Measurements from ENCODE around the gene C19orf25.
A peak's percentile ranks its signal among the peaks of the same experiment; 100 is the strongest.

Gene C19orf25

GRCh38 chr19:1478934-1479707, at the start of gene C19orf25:
Gene C19orf25 (minus strand): TSS chr19:1479215. CDS start chr19:1478903, 312 bp downstream.
- peak within 1 kb of the TSS; percentile 81 for H2AFZ ChIP-seq
- peak within 1 kb of the TSS; percentile 67 for H3K4me2 ChIP-seq (ENCODE audit: low read length)
- H3K4me3 ChIP-seq (ENCODE audit: low read depth, low read length), result peak within 1 kb of the TSS; percentile 83
- H3K36me3 ChIP-seq (ENCODE audit: control insufficient read depth, insufficient read depth, low read length), result no peaks in the 10 kb centered on the region
- H3K79me2 ChIP-seq, result no peaks in the 10 kb centered on the region
- H3K27me3 ChIP-seq (ENCODE audit: control insufficient read depth, insufficient read depth, low read length), result no peaks in the 10 kb centered on the region
- no peak for TF ChIP-seq CTCF (IDR thresholded peaks at IDR 0.05)
- H3K4me1 ChIP-seq, result peaks cover 4% of the 10 kb centered on the region
- peak within 1 kb of the TSS; percentile 3 for H3K9ac ChIP-seq
- H3K27ac ChIP-seq, result peak within 1 kb of the TSS; percentile 21
- H3K9me3 ChIP-seq (ENCODE audit: control insufficient read depth, low read length), result no peaks in the 10 kb centered on the region

- no peaks in the 10 kb centered on the region for H3K79me2 ChIP-seq
- no peaks in the 10 kb centered on the region for H3K27me3 ChIP-seq (ENCODE audit: control insufficient read depth, insufficient read depth, low read length)
These were observed 48.8 kb upstream of the C19orf25 start for GRCh38 chr19:1527650-1528309.

GRCh38 chr19:1526979-1527649, 48.1 kb upstream of the C19orf25 start:
- no peaks in the 10 kb centered on the region for H3K27me3 ChIP-seq (ENCODE audit: control insufficient read depth, insufficient read depth, low read length)
- no peak overlapping the region for H3K27ac ChIP-seq
- H3K9me3 ChIP-seq (ENCODE audit: control insufficient read depth, low read length), result no peaks in the 10 kb centered on the region
- H3K9ac ChIP-seq, result no peak overlapping the region
- no peak for TF ChIP-seq CTCF (IDR thresholded peaks at IDR 0.05)
- H3K4me2 ChIP-seq (ENCODE audit: low read length), result no peak overlapping the region
- H3K79me2 ChIP-seq, result no peaks in the 10 kb centered on the region
- no peaks in the 10 kb centered on the region for H3K36me3 ChIP-seq (ENCODE audit: control insufficient read depth, insufficient read depth, low read length)
- H3K4me3 ChIP-seq (ENCODE audit: low read depth, low read length), result no peak overlapping the region
- no peak overlapping the region for H2AFZ ChIP-seq
- H3K4me1 ChIP-seq, result no peaks in the 10 kb centered on the region

More at GRCh38 chr19:1527650-1528309, 48.8 kb upstream of the C19orf25 start:
- H3K4me2 ChIP-seq (ENCODE audit: low read length), result no peak overlapping the region
- no peaks in the 10 kb centered on the region for H3K9me3 ChIP-seq (ENCODE audit: control insufficient read depth, low read length)
- H3K9ac ChIP-seq, result no peak overlapping the region
- no peak overlapping the region for H3K27ac ChIP-seq
- H3K36me3 ChIP-seq (ENCODE audit: control insufficient read depth, insufficient read depth, low read length), result no peaks in the 10 kb centered on the region
- no peak overlapping the region for H2AFZ ChIP-seq
- no peak for TF ChIP-seq CTCF (IDR thresholded peaks at IDR 0.05)
- no peaks in the 10 kb centered on the region for H3K4me1 ChIP-seq
- H3K4me3 ChIP-seq (ENCODE audit: low read depth, low read length), result no peak overlapping the region

- H3K4me3 ChIP-seq (ENCODE audit: low read depth, low read length), result no peak overlapping the region
- no peaks in the 10 kb centered on the region for H3K4me1 ChIP-seq
- H3K9me3 ChIP-seq (ENCODE audit: control insufficient read depth, low read length), result no peaks in the 10 kb centered on the region
- no peaks in the 10 kb centered on the region for H3K79me2 ChIP-seq
- no peak overlapping the region for H3K4me2 ChIP-seq (ENCODE audit: low read length)
- TF ChIP-seq CTCF (IDR thresholded peaks at IDR 0.05), result no peak
- no peaks in the 10 kb centered on the region for H3K27me3 ChIP-seq (ENCODE audit: control insufficient read depth, insufficient read depth, low read length)
- H3K36me3 ChIP-seq (ENCODE audit: control insufficient read depth, insufficient read depth, low read length), result no peaks in the 10 kb centered on the region
- no peak overlapping the region for H3K9ac ChIP-seq
- H2AFZ ChIP-seq, result no peak overlapping the region
- H3K27ac ChIP-seq, result no peak overlapping the region
These were observed 47.2 kb upstream of the C19orf25 start for GRCh38 chr19:1526066-1526778.

Data from parathyroid adenoma (tissue), 2 donors.